NCI-H1694 (cell line): ENCODE measurements around the gene ADRA2B.
A peak's percentile ranks its signal among the peaks of the same experiment; 100 is the strongest.
"Not testable (repeated sequence)": the region's sequence is repeated elsewhere in the genome, so short reads cannot be mapped to it uniquely, and the experiment has no call there.

Experiments
- DNase-seq: peaks from one replicate; lab custom pipeline; 2025; lab: John Stamatoyannopoulos, UW

Gene ADRA2B

GRCh38 chr2:96150007-96150640 is 33.8 kb upstream of the ADRA2B start:
- DNase-seq, result no peak

DNA sequence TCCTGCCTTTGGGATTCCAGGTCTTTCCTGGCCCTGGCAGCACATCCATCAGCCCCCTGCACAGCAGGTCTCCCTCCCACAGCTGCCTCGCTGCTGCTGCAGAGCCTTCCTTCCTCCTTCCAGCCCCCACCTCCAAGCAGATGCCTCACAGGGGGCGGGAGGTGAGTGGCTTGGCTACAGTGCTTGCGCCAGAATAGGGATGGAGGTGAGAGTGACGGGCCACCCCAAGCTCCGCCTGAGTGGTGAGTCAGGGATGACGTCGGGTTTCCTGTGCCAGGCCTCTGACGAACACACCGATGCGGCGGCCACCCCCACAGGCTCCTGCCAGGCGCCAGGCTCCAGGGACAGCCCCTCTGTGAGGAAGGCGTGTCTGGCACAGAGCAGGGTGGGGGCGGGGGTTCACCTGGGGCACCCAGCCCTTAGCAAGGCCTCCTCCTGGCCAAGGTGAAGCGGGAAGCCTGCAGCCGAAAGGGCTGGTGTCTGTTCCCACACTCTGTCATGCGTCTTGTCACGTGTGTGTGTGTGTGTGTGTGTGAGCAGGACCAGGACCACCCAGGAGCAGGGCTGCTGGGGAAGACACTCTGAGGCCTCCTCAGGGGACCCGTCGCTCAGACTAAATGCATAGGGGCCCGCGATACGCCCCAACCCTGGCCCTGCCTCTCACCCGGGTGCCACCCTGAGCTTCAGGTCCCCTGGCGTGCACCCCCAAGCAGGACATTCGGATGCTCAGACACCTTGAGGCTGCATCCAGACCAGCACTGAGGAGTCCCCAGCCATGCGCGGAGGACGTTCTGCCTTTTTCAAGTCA is 32.2 kb upstream of the ADRA2B start:
- peak; percentile 52 for DNase-seq

- no peak for DNase-seq
Observed at GRCh38 chr2:96147593-96148201, 31.3 kb upstream of the ADRA2B start.

DNA sequence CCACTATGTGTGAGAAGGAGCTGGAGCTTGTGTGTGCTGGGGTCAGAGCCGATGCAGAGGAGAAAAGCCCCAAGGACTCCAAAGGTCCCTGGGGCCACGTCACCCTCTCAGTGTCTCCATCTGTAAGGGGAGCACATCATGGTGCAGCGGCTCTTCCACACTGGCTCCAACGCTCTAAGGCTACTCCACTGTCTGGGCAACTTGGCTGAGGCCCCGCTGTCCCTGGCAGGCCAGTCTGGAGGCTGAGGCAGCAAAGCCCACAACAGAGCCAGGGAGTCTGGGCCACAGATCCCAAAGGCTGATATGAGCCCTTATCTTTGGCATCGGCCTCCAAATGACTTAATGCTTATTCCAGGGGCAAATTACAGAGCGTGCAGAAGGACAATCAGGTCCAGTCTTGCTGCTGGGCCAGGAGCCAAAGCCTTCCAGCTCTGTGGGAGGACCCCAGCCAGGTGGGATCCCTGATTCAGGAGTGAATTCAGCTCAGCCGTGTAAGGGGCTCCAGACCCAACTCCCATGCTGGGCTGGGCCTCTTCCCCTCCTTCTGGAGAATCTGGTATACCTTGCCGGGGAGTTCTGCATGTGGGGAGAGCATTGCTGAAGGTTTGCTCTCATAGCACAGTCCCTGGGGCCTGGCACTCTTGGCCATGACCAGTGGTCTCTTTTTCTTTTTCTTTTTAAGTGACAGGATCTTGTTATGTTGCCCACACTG is 30.7 kb upstream of the ADRA2B start:
- no peak for DNase-seq

GRCh38 chr2:96146153-96146880 is 29.9 kb upstream of the ADRA2B start:
- DNase-seq, result no peak

- DNase-seq, result no peak
Observed at GRCh38 chr2:96145848-96146152, 29.4 kb upstream of the ADRA2B start.

DNA sequence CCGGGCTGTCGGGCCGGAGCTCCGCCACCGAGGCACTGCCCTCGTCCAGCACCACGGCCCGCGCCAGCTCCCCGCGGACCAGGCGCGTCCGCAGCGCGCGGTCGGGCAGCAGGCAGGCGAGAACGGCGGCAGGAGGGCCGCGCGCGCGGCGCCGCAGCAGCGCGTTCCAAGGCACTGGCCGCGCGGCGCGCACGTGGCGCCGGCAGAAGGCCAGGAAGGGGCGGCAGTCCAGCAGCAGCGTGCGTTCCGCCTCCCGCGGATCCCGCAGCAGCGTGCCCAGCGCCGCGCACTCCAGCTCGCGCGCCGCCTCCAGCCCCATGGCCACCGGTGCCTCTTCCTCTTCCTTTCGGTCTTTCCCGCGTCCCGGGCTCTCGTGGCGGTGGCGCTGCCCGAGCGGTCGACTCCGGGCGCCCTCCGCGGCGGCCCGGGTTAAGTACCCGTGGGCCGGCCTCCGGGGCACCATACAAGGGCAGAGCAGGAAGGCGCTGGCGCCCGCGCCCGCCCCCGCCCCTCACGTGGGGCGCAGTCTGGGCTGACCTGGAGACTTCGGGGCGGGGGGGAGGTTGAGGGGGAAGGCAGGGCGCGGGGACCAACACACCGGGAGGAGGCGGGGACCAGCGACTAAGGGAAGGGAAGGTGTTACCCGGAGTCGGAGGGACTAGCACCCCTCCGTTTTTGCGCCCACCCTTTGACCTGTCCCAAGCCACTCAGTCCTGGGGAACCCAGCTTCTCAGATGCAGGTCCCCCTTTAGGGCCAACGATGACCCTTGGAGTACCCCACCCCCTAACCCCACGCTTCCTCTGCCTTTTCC is 28.9 kb upstream of the ADRA2B start, which contains the start of gene DUSP2:
Gene DUSP2 (minus strand): TSS at position 405 of the 812 bp plus-strand sequence. CDS start 86 bp downstream, at position 319.
- no peak for DNase-seq

DNA sequence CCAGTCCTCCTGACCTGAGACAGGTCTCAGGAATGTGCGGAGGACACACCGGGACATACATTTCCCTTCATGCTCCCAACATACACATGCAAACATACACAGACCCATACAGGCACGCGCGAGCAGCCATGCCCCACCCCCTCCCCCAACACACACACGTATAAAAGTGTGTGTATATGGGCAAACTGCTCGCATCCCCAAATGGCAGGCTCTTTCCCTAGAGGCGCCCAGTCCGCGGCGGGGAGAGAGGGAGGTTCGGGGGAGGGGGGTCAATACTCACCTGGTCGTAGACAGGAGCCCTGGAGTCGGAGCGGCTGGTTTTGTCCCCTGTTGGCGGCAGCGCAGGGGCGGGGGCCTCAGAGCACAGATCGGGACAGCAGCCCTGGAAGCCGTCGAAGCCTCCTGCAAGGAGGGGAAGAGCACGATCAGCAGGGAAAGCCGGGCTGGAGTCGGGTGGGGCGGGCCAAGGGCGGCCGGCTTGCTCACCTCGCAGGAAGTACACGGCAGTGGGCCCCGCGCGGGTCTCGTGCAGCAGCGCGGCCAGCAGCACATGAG is 28.2 kb upstream of the ADRA2B start:
- DNase-seq, result no peak

DNA sequence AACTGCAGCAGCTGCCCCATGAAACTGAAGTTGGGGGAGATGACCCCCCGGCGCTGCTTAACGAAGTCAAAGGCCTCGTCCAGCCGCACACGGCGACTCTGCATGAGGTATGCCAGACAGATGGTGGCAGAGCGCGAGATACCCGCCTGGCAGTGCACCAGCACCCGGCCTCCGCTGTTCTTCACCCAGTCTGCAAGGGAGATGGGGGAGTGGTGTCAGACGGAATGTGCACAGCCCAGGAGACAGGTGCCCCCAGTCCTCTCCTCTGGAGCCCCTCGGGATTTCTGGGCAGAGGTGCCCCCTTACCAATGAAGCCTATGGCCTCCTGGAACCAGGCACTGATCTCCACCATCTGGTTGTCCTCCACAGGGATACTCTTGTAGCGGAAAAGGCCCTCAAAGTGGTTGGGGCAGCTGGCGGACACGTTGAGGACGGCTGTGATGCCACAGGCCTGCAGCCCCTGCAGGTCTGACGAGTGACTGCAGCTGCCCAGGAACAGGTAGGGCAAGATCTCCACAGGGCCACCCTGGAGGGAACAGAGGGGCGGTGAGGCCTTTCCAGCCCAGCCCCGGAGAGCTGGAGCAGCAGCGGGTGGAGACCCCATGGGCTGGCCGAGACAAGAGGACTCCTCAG is 27.6 kb upstream of the ADRA2B start:
- peak; percentile 65 for DNase-seq

DNA sequence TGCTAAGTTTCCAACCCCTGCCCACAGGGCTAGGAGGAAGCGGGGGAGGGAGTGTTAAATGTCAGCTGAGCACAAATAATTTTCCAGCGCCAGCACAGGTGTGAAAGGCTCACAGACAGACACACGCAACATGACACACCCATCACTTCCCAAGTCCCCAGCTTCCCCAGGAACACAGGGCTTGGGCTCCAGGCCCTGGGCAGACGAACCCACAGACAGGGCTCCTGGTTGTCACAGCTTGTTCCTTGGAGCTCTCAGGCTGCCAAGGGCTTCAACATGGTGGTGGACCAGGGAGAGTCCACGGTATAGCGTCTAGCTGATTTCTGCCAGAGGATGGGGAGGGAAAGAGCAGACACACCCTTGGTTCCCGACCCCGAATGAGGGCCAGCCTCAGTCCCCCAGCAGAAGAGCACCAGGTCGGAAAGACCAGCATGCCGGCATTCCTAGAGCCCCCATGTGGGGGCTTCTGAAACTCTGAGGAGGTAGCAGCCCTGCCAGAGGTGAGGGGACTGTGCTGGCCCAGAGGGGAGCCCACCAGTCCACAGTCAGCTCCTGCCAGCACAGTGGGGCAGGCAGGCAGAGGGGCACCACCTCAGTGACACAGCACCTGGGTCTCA is 27.0 kb upstream of the ADRA2B start:
- no peak for DNase-seq

GRCh38 chr2:96142217-96143113 is 26.1 kb upstream of the ADRA2B start:
- no peak for DNase-seq

DNA sequence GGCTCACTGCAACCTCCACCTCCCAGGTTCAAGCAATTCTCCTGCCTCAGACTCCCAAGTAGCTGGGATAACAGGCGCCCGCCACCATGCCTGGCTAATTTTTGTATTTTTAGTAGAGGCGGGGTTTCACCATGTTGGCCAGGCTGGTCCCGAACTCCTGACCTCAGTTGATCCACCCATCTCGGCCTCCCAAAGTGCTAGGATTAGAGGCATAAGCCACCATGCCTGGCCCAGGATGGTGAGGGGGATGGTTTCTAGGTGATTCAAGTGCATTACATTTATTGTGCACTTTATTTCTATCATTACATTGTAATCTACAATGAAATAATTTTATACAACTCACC is 25.2 kb upstream of the ADRA2B start:
- DNase-seq, result not testable (repeated sequence)

- no peak for DNase-seq
Observed at GRCh38 chr2:96140941-96141623, 24.7 kb upstream of the ADRA2B start.

DNA sequence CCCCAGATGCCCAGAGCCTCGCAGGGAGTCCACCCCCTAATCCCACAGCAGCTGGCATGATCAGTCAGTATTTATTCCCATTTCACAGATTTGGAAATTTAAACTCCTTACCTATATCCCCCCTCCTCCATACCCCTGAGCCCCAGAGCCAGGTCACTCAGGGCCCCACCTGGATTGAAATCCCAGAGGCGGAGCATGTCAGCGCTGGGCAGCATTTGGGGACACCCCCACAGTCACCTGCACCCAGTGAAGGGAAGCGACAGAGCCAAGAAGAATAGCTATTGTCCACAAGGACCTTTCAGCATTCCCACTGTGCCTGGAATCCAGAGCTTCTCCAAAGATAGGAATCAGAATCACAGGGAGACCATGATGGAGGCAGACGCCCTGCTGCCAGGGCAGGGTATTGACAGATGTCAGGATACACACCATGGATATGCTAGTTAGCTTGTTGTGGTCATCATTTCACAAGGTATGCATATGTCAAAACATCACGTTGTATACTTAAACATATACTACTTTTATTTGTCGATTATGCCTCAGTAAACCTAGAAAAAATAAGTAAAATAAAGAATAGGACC is 22.9 kb upstream of the ADRA2B start:
- DNase-seq, result no peak

DNA sequence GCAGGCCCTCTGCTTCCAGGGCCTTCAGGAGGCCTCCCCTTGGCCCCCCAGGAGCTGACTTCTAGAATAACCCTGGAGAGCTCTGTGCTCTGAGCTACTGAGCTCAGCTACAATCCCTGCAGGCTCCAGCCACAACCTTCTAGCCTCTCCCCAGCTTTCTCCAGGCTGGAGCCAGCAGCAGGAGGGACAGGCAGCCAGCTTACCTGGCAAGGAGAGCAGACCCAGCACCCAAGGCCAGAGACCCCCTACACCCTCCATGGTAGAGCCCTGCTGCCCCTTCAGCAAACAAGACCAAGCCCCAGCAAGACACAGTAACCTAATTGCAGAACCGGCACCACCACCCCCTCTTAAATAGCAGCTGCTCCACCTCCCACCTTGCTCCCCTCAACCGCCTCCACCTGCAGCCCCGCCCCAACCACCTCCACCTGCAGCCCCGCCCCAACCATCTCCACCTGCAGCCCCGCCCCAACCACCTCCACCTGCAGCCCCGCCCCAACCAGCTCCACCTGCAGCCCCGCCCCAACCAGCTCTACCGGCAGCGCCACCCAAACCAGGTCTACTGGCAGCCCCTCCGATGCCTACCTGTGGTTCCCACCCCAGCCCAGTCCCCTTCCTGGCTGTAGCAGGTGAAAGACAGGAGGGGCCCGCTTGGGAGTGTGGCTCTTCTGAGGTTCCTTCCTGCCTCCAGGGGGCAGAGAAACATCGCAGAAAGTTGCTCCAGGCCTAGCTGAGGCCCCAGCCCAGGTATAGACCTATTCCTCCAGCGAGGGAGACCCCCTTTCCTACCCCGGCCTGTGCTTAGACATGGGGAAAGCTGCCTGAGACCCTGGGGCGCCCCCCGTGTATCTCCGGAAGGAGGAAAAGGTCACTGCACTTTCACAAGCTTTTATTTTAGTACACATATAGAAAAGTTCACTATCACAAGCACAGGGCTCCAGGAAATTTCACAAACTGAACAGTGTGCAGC is 22.1 kb upstream of the ADRA2B start, which contains the start of gene ASTL:
Gene ASTL (minus strand): TSS at position 324 of the 967 bp plus-strand sequence. CDS start 66 bp downstream, at position 258.
- DNase-seq, result peak; percentile 46
